GM21423 (cell line): ENCODE results near the gene MORN3.
A peak's percentile ranks its signal among the peaks of the same experiment; 100 is the strongest.
"Not testable (repeated sequence)": the region's sequence is repeated elsewhere in the genome, so short reads cannot be mapped to it uniquely, and the experiment has no call there.

Experiments used
- ATAC-seq: cut with Tn5 transposase; IDR thresholded peaks from one replicate; pipeline ENCODE4 v1.9.1; 2021; ENCODE audit warnings: mild to moderate bottlenecking, moderate library complexity; ENCODE audit not compliant: unreplicated experiment

Gene MORN3

DNA sequence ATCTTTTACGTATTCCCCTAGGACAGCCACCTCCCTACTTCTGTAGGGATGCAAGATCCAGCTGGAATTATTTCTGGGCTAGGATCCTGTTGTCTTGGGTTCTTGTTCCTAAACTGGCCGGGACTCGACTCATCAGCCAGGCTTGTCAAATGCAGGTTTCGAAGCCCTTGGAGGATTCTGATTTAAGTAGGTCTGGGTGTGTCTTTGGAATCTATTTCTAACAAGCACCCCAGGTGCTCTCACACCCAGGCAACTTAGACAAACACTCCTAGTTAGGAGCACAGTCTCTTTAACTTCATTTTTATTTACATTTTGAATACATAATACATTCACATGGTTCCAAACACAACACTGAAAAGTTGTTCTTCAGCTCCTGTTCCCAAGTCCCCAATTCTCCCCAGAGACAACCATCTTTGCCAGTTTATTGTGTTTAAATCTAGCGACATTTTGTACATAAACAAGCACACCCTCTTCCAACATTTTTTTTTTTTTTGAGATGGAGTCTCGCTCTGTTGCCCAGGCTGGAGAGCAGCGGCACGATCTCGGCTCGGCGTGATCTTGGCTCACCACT is 20.9 kb downstream of the MORN3 start:
- ATAC-seq, result no peak

DNA sequence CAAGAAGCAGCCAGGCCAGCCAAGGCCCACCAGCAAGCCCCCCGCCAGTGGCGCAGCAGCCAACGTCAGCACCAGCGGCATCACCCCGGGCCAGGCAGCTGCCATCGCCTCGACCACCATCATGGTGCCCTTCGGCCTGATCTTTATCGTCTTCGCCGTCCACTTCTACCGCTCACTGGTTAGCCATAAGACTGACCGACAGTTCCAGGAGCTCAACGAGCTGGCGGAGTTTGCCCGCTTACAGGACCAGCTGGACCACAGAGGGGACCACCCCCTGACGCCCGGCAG is 28.2 kb downstream of the MORN3 start:
- ATAC-seq, result no peak

DNA sequence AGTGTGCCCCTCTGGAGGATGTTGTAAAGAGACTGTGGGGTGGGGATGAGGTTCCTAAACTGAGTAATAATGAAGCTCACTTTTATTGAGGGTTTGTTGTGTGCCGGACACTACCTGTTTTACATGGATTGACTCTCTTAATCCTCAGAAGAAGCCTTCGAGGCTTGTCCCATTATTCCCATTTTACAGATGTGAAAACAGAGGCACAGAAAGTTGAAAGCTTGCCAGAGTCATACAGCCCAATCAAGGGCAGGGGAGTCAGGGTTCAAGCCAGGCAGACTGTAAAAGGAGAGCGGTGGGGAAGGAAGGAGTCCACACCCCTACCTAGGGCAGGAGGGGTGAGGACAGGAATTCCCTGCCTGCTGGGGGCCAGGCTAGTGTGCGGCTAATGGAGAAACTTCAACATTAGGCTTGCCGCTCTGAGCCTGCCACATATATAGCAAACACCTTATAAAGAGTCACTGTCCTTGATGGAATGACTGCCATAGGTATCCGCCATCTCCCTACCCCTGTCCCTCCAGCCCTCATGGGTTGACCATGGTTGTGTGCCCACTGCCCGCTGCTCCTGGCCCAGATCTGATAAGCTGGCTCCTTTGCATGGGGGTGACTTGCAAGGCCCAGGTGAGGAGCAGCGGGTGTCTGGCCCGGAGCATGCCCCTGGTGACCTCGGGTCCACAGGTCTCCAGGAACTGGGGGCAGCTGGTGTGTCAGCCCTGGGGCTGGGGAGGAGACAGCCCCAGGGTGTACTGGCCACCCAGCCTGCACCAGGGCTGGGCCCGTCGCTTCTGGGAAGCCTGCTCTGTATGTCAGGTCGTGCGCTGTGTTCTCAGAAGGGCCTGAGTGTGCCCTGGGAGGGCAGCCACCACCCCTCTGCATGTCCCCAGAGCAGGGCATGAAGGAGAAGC is 30.9 kb downstream of the MORN3 start:
- ATAC-seq, result no peak

DNA sequence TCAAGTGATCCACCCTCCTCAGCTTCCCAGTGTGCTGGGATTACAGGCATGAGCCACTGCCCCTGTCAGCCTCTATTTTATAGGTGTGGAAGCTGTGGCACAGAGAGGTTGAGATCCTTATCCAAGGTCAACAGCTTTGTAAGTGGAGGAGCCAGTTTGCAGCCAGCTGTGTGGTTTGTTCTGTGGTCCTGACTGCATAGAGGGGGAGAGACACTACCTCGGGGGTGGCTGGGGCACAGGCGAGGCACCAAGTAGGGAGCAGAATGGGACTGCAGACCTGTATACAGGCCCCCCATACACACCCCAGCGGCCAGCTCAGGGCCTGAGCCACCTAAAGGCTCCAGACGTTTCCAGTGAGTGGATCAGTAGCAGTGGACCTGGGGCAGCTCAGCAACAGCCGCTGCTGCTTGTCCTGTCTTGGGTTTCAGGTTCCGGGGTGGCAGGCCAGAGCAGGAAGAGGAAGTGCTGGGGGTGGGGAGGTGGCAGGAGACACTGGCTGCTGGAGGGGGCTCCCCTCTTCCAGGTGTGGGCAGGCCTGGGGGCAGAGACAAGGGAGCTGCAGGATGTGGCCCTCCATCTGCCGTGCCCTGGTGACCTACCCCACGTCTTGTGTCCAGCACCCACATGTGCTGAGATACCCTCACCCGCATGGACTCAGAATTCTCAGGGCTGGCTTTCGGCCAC is 32.1 kb downstream of the MORN3 start:
- peak; percentile 58 for ATAC-seq

DNA sequence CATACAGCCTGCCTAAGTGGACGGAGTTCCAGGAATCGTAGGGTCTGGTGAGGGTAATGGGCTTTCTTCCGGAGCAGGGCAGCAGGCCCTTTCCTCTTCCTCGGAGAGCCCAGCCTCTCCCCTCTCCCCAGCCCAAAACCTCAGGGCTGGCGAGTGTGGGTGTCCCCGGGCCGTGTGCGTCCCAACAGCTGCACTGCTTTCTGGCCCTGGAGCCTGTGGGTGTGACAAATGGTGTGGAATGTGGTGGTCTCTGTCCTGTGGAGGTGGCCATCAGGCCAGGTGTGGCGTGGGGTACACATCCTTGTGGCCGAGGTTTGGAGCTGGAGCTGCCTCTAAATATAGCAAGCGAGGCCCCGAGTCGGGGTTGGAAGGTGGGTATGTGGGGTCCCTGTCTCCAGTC is 34.6 kb downstream of the MORN3 start:
- no peak for ATAC-seq

GRCh38 chr12:121633833-121634196 is 35.6 kb downstream of the MORN3 start:
- not testable (repeated sequence) for ATAC-seq

- ATAC-seq, result no peak
Observed at GRCh38 chr12:121632069-121632970, 37.1 kb downstream of the MORN3 start.

DNA sequence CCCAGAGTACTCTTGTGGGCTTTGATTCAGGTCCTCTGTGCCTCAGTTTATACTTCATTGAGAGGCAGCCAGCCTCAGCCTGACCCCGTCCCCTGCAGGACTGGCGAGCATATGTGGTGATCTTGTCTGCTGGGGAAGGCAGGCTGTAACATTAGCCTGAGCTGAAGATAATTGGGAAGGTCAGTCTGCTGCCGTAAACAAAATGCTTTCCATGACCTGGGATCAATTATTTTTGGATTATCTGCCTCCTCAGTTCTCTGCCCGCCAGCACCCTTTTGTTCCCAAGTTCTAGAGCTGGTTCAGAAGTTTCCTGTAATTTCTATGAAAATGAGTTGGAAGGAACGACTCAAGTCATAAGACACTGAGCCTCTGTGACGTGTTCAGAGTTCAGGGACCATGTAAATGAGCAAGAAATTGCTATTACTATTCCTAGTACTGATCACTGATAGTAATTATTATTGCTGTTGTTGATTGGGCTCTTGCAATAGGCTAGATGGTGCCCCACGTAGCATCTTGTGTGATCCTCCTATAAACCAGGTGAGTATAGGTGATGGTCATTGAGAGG is 38.6 kb downstream of the MORN3 start:
- no peak for ATAC-seq

- ATAC-seq, result no peak
Observed at GRCh38 chr12:121628536-121628935, 40.9 kb downstream of the MORN3 start.

DNA sequence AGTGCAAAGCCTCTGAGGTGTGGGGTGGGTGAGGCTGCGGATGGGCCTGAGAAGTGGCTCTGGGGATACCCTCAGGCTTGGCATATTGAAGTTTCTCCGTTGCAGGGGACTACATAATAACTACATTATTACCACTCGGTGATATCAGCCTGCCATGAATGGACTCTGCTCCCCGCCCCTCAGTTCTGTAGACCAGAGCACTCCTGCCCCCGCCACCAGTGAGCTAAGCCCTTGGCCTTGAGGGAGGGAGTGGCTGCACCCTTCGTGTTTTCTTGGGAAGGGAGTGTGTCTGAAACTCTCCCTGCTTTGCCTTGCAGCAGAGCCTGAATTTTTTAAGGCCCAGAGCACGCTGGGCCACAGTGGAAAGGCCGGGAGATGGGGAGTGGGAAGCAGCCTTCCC is 41.4 kb downstream of the MORN3 start:
- no peak for ATAC-seq

DNA sequence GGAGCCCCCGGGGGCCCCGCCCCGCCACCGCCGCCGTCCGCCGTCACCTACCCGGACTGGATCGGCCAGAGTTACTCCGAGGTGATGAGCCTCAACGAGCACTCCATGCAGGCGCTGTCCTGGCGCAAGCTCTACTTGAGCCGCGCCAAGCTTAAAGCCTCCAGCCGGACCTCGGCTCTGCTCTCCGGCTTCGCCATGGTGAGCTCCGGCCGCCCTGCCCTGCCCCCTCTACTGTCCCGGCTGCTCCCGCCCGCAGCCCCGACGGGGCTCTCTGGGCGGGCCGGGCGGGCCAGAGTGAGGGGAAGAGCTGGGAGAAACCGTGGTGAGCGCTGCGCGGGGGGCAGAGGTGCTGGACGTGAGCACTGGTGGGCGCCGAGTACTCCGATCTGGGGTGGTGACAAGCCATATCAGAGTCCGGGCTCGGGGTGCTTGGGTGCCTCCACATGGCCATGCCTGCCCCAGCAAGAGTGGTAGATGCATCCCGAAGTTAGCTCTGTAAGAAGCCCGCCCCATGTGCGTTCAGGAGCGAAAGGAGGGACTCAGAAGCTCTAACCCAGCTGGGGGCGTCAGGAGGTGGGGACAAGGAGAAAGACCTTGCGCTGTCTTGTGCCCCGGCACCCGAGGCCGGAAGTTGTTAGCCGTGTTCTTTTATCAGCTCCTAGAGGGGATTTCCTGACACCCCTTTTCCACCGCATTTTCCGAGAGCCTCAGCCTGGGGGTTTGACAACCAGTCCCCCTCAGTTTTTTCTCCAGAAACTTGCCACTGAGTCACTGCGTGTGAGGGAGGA is 42.4 kb downstream of the MORN3 start:
- peak; percentile 31 for ATAC-seq

GRCh38 chr12:121626087-121626852 is 43.2 kb downstream of the MORN3 start, which contains the start of gene ORAI1:
ORAI1 (plus strand) TSS chr12:121626530.
- peak; percentile 58 for ATAC-seq

DNA sequence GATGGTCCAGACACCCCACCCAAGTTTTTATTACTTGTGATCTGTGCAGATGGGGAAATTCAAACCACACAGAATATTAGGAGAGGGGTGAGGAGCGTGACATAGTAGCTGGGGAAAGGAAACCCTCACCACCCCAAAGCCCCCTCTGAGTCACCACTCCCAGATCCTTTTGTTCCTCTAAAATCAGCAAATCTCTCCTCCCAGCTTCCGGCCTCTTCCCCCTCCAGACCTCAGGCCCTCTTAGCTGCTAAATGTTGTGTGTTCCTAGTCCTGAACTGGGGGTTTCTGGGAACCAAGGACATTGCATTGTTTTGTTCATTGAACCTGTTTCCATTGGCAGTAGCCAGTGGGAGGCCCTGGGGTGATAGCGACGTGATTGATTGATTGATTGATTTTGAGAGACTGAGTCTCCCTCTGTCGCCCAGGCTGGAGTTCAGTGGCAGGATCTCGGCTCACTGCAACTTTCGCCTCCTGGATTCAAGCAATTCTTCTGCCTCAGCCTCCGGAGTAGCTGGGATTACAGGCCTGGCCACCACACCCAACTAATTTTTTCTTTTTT is 49.0 kb downstream of the MORN3 start:
- ATAC-seq, result no peak

GRCh38 chr12:121618659-121619233 is 50.7 kb downstream of the MORN3 start:
- no peak for ATAC-seq

- ATAC-seq, result no peak
Observed at GRCh38 chr12:121614872-121615467, 54.5 kb downstream of the MORN3 start.

DNA sequence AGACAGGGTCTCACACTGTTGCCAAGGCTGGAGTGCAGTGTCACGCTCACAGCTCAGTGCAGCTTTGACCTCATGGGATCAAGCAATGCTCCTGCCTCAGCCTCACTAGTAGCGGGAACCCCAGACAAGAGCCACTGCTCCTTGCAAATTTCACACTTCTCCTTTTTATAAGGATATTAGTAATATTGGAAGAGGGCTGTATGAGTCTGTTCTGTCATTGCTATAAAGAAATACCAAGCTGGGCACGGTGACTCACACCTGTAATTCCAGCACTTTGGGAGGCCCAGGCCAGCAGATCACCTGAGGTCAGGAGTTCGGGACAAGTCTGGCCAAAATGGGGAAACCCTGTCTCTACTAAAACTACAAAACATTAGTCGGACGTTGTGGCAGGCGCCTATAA is 56.0 kb downstream of the MORN3 start:
- ATAC-seq, result no peak

- no peak for ATAC-seq
Observed at GRCh38 chr12:121611306-121611705, 58.1 kb downstream of the MORN3 start.
